SKM-1 (cell line): ENCODE data around the gene BANF1.
A peak's percentile ranks its signal among the peaks of the same experiment; 100 is the strongest.

Experiments
- DNase-seq: peaks from one replicate; lab custom pipeline; 2025; ENCODE audit not compliant: unreplicated experiment; lab: John Stamatoyannopoulos, UW

Gene BANF1

DNA sequence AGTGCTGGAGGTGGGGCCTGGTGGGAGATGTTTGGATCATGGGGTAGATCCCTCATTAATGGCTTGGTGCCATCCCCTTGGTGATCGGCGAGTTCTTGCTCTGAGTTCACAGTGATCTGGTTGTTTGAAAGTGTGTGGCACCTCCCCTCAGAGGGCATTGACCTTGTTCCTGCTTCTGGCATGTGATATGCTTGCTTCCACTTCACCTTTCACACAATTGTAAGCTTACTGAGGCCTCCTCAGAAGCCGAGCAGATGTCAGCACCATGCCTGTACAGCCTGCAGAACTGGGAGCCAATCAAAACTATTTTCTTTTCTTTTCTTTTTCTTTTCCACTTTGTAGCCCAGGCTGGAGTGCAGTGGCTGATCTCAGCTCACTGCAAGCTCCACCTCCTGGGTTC lies 35.0 kb downstream of the BANF1 start:
- DNase-seq: no peak

DNA sequence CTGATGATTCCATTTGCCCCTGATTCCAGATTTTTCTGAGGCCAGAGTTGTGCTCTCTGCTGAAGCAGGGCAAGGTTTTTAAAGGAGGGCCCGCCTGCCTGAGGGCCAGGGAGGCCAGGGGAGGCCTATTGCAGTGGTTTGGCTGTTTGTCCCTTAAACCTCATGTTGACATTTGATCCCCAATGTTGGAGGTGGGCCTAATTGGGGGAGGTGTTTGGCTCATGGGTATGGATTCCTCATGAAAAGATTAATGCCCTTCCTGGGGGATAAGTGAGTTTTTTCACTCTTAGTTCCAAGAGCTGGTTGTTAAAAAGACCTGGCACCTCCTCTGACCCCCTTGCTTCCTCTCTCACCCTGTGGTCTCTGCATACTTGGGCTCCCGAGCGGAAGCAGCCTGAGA lies 37.5 kb downstream of the BANF1 start:
- no peak for DNase-seq

DNA sequence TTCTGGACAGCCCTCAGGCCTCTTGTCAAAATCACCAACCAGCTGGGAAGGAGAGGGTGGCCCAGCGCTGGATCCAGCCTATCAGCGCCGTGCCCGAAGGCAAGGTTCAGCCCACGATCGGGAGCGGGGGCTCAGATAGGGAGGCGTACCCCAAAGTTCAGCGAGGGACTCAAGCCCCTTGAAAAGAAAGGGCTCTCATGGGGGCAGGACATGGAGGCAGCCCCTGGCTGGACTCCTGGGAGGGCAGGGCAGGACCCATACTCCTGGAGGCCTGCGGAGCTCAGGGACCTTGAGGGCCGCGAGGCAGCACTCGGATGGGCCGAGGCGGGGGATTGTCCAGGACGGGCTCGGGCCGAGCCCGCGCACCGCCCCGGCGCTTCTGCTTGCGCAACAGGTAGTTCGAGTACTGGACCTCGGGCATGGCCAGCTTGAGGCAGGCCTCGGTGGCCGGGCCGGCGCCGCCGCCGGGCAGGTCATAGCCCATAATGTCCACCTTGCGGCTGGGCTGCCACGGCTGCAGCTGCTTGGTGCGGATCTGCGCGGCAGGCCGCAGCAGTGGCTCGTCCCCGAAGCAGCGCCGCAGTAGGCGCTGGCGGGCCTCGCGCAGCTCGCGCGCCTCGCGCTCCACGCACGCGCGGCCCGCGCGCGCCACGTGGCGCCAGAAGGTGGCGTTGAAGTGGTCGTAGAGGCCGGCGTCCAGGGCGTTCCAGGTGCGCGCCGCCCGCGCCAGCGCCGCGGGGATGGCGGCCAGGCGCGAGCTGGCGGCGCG lies 40.1 kb downstream of the BANF1 start:
- DNase-seq: no peak

DNA sequence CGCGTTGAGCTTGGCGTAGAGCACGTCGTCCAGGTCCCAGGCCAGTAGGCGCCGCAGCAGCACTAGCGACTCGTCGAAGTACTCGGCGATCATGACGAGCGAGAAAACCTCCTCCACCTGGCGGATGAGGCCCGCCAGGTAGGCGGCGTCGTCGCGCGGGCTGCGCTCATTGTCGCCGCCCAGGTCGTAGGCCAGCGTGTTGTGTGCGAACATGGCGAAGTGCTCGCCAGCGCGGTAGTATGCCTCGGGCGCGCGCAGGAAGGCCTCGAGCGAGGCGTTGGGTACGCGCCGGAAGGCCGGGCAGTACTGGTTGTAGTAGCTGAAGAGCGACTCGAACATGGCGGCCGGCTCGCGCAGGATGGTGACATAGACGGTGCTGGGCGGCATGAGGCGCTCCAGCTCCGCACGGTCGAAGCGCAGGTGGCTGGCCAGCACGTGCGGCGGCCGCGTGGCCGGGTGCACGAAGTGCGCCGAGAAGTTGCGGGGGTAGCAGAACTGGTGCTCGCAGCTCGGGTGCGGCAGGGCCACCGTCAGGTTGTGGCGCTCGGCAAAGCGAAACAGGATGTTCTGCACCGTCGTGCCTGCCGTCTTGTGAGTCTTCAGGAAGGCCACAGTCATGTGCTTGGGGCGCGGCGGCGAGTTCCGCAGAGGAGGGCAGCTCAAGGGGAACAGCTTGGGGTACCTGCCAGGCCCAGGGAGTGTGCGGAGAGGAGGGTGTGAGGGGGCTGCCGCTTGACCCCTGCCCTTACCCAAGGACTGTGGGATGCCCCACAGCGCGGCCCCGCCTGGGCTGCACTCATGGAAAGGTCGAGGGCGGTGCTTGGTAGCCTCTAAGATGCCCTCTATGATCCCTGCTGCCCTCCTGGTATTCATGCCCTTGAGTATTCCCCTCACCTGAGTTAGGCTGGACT lies 40.9 kb downstream of the BANF1 start:
- no peak for DNase-seq

DNA sequence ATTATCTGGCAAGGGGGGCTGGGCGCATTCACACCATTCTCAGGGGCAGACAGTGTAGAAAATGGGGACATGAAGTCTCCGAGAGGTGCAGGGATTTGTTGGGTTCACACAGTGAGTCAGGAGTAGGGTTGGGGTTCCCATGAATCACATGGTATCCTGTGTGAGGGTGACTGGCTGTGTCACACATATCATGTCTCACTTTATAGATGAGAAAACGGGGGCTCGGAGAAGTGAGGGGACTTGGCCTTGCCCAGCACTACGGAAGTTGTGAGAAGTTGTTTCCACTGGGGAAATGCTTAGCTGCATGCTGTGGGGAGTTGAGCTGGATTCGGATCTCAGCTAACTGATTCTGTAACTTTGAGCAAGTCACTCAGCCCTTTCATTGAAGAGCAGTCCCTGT lies 42.5 kb downstream of the BANF1 start:
- no peak for DNase-seq

DNA sequence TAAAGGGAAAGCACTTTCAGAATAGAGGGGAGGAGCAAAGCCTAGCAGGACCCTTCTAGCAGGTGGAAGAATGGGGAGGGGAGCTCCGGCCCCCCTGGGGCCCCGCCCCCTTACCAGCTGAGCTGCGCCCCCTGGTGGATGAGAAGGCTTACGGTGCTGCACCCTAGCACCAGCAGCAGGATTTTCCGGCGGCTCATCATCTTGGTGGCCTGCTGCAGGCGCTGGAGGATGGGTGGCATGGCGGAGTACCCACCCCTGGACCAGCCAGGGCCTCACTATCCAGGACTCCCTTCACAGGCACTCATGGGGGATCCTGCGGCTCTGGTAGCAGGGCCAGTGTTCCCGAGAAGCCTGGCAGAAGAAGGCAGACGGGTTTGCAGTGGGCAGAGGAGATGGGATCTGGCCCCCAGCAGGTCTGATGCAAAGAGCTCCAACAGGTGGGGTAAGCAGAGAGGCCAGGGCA lies 42.9 kb downstream of the BANF1 start:
- DNase-seq: peak; percentile 61

DNA sequence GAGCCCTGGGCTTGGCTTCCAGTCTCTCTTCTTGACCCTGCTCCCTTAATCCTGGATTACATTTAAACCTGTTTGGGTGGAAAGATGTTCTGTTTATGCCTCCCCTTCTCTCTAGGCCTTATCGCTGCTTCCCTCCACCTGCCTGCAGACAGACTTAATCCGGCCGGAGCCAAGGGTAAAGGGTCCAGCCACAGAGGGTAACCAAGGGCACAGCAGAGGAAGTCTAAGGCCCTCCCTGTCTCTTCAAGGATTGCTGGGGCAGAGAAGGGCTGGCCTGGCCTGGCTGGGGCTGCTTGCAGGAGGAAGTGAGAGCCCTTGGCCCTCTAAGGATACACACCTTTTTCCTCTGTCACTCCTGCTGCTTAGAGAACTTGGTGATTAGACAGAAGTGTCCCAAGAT lies 44.6 kb downstream of the BANF1 start:
- no peak for DNase-seq

DNA sequence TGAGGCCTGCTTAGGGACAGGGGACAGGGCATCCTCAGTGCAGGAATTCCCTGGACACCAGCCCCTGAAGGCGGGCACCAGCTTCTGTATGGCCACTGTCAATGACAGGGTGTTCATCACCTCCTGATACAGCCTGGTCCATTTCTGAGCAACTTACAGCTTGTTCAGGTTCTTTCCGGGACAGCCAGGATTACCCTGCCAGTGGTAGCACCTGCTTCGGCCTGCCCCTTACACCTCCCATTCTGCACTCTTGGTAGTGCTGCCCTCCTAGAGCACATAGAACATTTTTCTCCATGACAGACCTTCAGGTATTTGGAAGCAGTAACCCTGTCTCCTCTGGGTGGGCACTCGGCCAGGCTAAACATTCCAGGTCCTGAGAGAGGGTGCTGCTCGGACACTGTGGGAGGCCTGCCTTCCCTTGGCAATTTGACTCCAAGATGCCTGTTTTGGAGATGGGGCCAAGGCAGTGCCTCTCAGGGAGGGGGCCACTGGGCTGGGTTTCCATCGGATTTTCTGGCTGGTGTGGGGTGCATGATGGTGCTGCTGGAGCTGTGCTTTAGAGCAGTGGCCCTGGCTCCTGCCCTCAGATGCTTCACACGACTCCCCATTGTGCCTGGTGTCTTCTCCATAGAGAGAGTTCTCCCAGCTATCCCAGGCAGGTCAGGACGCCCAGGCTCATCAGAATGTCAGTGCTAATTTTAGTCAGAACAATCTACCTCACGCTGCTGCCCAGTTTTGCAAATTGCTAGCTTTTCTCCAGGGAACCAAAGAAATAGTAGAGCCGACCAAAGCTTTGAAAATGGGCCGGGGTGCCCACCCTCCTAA lies 45.5 kb downstream of the BANF1 start:
- DNase-seq: no peak

DNA sequence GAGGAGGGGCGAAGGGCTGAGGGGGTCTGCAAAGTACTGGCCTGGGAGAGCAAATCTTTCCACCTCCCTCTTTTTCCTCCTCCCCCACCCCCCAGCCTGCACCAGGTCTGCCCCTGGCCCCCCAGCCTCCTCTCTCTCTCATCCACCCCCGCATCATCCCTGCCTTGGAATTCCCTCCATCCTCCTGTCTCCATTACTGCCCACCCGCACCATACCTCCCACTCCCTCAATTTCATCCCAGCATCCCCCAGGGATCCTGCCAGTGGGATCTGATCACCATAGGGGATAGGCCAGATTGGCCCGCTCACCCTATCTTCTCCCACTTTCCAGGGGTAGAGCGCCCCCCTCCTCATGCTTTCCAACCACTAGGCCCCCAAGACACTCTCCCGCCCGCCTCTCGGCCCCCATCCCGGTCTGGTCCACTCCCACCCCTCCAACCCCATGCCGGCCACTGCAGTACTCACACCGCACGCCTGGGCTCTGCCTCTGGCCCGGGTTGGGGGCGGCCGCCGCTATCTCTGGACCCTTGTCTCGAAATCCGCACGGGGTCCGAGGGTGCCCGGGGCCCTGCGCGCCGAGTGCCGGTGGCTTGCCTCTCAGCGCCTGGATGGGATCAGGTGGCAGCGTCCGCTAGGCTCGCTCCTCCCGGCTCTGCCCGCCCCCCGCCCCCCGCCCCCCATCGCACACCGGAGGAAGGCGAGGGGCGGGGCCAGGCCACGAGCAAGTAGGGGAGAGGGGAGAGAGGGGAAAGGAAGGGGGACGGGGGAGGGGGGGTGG lies 46.4 kb downstream of the BANF1 start, which contains the start of gene GAL3ST3:
TSS of gene GAL3ST3 (minus strand) at position 615 of the 777 bp plus-strand sequence. CDS start 3,746 bp downstream, outside the sequence.
- DNase-seq: no peak

DNA sequence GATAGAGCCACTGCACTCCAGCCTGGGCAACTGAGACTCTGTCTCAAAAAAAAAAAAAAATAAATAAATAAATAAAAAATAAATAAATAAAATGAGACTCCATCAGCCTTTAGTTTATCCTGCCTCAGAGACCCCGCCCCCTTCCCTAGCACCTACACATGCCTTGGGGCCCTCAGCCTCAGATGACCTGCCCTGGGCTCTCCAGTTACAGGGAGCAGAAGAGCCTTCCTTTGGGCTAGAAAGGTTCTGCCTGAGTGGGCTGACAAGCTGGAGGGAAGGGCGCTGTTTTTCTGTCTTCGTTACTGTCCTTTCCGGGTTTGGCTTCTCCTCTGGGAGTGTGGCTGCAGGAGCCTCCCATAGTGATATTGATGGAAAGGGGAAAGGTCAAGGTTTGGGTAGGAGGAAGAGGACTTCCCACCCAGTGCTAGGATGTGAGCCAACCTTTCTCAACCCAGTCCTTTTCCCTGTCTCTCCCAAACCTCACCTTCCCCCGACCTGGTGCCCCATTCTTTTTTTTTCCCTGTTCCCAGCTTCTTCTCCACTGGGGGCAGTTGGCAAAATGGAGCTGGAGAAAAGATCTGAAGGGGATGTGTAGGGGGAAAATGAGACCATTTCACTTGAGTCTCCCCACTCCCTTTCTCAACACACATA lies 48.4 kb downstream of the BANF1 start:
- no peak for DNase-seq

DNA sequence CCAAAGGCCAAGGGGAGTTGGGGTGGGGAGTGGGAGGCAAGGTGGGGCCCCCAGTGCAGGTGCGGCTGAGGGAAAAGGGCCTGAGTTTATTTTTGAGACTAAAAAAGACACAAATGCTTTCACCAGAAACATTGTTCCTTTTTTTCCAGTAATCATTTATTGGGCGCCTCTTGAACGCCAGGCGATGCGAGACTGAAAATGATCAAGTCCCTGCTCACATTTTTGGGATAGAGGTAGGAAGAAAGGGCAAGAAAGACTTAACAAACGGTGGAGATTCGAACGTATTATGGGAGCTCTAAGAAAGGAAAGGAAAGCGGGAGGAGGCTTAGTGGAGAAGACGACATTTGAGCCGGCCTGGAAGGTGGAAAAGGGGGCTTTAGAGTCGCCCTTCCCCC lies 49.1 kb downstream of the BANF1 start:
- no peak for DNase-seq

DNA sequence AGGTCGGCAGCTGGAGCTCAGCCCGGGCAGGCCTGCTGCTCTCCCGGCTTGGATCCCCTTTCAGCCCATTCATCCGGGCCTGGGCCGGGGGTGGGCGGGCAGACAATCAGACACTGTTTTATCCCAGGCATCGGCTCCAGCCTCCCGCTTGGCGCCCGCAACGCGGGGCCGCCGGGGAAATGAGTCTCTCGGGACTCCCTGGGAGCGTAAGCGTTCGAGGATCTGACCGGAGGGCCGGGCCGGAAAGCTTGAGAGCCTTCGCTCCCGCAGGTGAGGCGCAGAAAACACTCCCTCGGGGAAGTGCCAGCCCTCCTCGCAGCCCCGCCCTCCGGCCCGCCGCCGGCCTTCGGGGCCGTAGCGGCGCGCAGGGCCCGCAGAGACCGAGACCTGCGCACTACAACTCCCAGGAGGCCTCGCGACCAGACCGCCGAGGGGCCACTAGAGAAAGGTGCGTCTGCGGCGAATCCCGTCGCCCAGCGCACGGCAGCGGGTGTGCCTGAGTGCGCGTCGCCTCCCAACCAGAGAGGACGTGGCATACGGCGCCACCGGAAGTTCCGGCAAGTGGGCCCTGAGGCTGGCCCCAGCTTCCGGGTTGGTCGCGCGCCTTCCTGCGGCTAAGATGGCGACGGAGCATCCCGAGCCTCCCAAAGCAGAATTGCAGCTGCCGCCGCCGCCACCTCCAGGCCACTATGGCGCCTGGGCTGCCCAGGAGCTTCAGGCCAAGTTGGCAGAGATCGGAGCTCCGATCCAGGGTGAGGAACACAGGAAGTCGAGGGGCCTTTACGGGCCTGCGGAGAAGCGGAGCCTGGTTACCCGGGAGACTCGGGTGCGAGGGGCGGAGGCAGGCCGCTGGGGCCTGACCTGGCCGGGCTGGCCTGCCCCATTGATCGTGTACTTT lies 49.7 kb downstream of the BANF1 start, which contains the start of gene SF3B2:
TSS of gene SF3B2 (plus strand) at position 599 of the 898 bp plus-strand sequence. CDS start at position 620, 21 bp downstream.
- DNase-seq: peak; percentile 96

DNA sequence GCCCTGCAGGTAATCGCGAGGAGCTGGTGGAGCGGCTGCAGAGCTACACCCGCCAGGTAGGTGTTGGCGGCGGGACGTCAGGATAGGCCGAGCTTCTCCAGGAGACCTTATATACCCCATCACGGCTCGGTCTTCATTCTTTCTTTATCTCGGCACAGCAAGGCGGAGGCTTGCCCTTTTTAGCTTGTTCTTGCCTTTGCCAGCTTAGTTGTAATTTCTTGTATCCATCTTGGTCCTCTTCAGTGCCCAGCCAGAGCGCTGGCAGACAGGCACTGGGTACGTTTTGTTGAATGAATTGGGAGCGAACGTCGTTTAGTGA lies 50.3 kb downstream of the BANF1 start:
- no peak for DNase-seq
